GM18498 (cell line): ENCODE results near the gene NPAS3.

Source experiments
- ATAC-seq: cut with Tn5 transposase; IDR thresholded peaks from one replicate; pipeline ENCODE4 v1.9.1; 2021; ENCODE audit warnings: mild to moderate bottlenecking, moderate library complexity; ENCODE audit not compliant: unreplicated experiment

Gene NPAS3

DNA sequence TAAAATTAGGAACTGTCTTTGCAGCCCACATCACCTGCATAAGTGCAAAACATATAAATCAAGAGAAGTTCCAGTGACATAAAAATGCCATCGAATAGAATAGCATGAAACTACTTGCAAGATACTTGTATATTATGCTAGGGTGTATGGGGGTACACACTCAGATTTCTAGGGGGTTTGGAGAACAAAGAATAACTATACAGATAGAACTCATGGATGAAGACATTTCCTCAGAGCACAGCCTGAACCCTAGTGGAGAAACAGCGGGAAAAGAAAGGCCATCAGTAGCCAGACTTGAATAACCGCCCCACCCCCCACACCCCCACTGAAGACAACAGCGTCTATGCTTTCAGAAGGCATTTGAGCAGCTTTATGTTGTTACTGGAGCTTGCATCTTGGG lies 425.8 kb downstream of the NPAS3 start:
- ATAC-seq: no peak

GRCh38 chr14:33369041-33369440 lies 430.4 kb downstream of the NPAS3 start:
- no peak for ATAC-seq

DNA sequence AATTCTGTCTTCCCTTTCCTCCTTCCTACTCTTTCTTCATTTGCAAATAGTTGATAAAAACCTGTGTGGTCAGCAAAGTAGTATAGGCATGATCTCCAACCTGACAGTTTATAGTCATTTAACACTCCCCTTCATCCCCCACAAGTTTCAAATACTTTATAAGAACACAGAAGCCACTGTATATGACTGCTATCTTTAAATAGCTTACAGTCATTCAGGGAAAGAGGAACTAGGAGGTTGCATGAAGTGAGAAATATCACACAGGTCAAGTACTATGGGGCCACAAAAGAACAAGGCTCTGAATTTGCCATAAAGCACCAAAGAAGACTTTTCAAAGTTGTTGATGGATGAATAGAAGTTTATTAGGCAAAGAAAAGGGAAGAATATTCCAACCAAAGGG lies 431.3 kb downstream of the NPAS3 start:
- peak; percentile 81 for ATAC-seq

DNA sequence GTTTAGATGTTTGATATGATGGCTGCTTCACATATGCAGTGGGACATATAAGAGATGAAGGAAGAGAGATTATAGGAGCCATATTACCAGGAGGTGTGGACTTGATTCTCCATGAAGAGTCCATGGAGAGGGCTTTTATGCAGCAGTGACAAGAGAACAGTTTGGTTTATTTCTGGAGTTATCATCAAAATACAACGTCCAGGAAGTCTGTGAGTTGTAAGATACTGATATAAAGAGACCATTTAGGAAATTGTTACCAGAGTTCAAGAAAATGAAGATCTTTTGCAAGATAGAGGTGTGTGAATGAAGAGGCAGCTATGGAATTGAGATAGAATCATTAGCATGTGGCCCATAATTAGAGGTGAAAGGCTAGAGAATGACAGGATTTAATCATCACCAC lies 431.7 kb downstream of the NPAS3 start:
- no peak for ATAC-seq

DNA sequence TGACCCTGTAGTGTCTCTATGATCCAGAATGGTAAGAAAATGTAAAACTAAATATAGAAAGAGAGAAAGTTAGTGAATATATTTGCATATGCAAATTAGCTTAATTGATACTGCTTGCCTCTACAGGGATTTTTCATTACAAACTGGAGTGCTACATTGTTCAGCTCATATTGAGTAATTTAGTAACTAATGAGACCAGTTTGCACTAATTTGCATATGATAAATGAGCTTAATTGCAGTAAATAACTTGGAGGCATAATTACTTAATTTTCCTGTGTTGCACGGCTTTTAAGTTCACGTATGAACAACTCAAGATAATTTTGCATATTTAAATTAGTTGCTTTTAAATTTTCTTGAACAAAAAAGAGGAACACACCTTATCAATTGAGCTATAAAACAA lies 436.5 kb downstream of the NPAS3 start:
- no peak for ATAC-seq

DNA sequence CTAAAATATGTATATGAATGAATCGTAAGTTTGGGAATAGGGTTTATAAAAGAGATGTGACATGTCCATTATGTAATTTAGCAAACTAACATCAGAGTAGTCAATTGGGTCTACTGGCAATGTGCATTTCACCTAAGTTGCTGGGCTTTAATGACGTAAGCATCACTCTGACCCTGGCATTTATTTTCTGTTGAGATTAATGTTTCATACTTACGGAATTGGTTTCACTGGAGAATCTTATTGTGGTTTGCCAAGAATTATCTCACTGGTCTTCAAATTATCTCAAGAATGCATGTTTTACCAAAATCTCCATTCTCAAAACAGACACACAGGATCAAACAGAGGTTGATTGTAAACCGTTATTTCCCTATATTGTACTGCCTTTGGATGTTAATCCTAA lies 437.1 kb downstream of the NPAS3 start:
- ATAC-seq: no peak

DNA sequence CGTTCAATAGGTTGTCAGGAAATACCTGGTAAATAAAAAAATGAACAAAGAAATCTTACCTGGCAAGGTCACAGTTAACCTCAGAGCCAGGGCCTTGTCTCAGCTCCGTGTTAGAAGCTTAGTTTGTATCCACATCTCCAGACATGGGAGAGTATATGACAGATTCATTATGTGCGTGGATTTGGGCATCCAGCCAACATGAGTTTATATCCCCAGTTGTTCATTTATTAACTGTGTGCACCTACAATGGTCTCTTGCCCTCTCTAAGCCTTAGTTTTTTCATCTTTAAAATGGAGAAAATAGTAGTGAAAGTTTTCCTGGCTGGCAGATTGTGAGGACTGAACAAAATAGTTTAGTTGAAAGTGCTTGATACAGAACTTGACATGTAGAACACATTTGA lies 437.8 kb downstream of the NPAS3 start:
- no peak for ATAC-seq

DNA sequence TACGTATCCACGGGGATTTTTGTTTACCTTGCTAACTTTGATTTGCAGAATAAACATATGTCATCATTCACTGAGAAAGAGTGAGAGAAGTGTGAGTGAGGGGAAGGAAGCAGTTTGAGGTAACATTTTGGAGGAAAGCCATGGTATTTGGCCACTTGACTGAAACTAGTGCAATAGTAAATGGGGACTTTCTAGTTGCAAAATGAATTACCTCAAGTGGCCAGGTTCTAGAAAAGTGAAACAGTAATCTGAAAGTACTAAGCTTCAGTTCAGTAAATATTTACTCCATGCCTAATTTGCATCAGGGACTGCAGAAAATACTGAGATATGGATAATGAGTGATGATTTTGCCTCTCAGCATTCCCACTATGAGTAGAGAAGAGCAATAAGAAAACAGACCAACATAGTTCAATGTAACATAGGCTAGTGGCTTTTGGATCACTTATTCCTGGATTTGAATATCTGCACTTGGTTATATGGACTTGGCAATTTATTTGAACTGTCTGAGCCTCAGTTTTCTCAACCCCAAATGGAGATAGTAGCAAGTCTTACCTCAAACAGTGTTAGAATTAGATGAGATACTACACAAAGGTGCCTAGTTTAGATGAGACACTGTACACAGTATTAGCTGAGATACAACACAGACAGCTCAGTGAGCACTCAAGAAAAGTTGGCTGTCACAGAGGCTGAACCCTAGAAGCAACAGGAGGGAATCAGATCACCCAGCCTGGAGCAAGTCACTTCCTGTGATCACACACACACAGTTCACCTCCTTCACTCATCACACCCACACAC lies 439.1 kb downstream of the NPAS3 start:
- no peak for ATAC-seq

- ATAC-seq: no peak
These were observed 443.0 kb downstream of the NPAS3 start for GRCh38 chr14:33381717-33382116.

- no peak for ATAC-seq
These were observed 447.5 kb downstream of the NPAS3 start for GRCh38 chr14:33386140-33386539.

- ATAC-seq: no peak
These were observed 448.1 kb downstream of the NPAS3 start for GRCh38 chr14:33386781-33387180.

DNA sequence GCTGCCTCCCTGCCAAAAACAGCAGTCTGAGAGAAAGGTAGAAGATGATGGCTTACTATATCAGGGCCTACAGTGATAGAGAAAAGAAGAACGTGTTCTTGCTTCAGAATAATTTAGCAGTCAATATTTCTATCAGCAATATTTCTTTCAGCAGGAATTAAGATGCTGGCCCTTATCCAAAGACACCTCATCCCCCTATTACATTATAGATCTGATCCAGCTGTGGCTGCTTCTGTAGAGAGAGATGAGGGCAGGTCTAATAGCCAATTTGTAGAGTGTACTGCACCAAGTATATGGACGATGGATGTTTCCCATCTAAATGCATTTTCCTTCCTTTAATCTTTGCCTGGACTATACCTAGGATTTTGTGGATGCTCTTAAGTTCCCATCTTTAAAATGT lies 451.7 kb downstream of the NPAS3 start:
- ATAC-seq: no peak

DNA sequence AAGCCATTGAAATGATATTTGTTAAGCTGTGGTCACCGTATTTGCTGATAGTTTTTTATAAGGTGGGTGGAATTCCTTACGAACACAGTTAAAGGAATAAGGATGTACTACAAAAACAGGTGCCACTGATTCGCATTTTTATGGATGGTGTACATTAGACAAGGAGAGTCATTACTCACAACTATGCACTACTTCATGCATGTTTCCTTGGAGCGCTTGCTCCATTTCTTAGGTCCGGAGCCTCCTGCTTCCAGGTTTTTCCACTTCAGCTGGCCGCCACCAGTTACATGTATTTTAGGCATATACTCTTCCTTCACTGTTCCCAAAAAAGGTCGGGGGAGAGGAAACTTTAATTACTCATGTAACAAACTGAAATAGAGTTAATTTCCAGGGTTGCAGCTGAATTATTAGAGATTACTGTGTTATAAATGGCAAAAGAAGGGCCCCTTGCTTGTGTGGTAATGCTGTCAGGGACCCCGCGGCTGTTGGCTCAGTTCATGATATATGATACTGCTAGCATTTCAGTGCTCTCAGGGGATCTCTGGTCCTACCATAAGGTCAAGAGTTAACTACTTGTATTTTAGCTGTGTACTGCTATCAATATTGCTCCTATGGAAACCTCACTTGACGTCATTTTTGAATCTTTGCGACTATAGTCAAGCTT lies 454.7 kb downstream of the NPAS3 start:
- no peak for ATAC-seq

- ATAC-seq: no peak
These were observed 455.3 kb downstream of the NPAS3 start for GRCh38 chr14:33393895-33394368.

DNA sequence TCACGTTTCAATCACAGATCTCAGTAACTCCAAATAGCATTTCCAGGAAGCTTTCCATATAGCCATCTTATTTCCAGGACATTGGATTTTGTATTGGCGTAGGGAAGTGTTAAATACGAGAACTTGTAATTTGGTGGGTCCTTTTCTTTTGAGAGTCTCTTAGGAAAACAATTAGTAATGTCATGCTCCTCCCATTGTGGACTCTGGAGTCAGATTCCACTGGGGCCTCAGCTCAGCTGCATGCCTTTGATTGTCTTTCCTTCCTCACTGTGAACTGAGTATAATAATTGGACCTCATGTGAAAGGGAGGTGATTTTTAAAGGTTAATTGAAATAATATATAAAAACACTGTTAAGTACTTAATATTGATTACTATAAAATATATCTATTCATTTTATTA lies 462.6 kb downstream of the NPAS3 start:
- no peak for ATAC-seq

DNA sequence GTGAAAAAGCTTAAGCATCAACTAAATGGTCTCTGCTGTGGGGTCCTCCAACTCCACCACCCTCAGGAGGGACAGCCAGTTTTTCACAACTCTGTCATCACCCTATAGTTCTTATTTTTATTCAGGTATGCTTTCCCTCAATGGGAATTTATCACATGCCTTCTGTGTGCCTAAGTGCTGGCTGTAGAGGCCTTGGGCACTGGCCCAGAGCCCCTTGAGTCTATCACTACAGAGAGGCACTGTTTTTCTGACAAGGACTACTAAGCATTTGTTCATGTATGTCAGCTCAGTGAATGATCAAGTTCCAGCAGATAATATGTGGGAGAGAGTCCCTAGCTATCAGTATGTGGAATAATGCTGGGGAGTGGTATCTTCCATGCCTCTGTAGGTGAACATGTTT lies 463.9 kb downstream of the NPAS3 start:
- ATAC-seq: no peak

DNA sequence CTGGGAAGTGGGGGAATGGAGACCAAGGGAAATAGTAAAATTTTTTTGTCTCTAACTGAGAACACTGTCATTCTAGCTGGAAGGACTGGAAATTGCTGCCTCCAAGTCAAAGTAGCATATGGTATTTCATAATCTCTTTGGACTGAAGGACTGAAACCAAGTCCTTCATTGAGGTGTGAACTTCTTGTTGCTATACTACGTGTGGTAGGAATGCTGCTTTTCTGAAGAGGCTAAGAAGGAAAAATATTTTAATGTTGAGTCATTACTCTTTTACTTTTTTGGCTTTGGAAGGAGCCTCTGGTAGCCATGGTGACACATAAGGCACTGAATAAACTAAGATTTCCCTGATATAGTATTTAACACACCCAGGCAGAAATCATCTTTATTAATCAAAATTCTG lies 465.4 kb downstream of the NPAS3 start:
- no peak for ATAC-seq

- no peak for ATAC-seq
These were observed 466.4 kb downstream of the NPAS3 start for GRCh38 chr14:33404964-33405574.

DNA sequence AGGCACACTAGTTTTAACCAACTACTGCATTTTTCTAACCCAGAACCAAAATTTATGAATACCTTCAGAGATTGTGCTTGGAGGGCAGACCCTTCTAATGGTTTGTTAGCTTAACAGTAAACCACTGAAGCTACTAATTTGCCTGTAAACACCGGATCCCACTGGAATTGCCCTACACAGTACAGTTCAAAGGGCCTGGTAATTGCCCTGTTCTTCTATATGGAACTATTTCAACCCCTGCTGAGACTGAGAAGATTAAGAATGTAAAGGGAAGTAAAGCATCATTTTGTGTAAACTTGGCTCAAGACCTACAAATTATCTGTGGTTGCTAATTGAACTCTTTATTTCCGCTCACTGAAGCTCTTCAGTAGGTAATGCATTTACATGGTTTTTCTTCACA lies 468.1 kb downstream of the NPAS3 start:
- ATAC-seq: no peak

GRCh38 chr14:33408291-33408690 lies 469.6 kb downstream of the NPAS3 start:
- ATAC-seq: no peak

- no peak for ATAC-seq
These were observed 473.8 kb downstream of the NPAS3 start for GRCh38 chr14:33412450-33412849.

GRCh38 chr14:33413381-33413780 lies 474.7 kb downstream of the NPAS3 start:
- no peak for ATAC-seq
